ENCODE results near the gene PRTN3.

Gene PRTN3, protein sequence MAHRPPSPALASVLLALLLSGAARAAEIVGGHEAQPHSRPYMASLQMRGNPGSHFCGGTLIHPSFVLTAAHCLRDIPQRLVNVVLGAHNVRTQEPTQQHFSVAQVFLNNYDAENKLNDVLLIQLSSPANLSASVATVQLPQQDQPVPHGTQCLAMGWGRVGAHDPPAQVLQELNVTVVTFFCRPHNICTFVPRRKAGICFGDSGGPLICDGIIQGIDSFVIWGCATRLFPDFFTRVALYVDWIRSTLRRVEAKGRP

DNA sequence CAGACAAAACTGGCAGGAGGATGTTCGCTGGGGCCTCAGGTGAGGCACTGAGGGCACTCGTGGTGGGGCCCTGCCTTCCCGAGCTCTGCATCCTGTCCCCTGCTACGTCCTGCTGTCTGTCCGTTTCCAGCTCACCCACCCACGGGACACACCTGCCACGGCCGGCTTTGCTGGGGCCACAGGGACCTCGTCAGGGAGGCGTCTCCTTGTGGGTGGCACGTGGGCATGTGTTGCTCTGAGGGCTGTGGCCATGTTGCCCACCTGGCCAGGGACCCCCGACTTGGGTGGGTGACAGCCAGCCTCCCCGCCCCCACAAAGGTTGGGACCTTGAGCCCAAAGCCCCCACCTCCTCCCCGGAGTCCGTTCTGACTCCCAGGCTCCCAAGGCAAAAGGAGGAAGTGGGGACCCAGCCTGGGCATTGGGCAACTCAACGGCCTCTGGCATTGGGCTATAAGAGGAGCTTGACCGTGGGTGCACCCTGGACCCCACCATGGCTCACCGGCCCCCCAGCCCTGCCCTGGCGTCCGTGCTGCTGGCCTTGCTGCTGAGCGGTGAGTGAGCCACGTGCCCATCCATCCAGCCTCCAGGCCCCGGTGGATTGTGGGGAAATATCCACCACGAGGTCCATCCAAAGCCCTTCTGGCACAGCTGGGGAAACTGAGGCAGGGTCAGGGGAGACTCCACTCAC, at the start of gene PRTN3:
PRTN3 (plus strand) TSS at position 481 of the 688 bp plus-strand sequence; CDS start at position 491, 10 bp downstream.
- DNase-seq = no peak
- intact Hi-C loops (cut with DNase I) = no loop called here

DNA sequence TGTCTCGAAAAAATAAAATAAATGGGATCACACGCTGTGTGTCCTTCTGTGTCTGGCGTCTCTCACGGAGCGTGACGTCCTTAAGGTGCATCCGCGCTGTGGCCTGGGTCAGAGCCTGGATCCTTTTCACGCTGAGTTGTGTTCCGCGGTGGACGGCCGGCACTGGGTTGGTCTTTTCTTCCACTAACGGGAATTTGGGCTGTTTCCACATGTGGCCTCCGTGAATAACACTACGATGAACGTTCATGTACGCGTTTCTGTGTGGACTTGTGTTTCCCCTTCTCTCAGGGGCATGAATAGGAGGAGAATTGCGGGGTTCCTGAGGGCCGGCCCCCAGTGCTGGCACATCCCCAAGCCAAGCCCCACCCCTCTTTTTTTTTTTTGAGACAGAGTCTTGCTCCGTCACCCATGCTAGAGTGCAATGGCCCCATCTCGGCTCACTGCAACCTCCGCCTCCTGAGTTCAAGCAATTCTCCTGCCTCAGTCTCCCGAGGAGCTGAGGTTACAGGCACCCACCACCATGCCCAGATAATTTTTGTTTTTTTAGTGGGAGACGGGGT, 49.7 kb upstream of the PRTN3 start:
- intact Hi-C loops (cut with DNase I) = loop anchor here (10.0 kb wide), 1 partner anchor 126 kb away; the partner anchor contains the start of gene RNF126
- DNase-seq = no peak

DNA sequence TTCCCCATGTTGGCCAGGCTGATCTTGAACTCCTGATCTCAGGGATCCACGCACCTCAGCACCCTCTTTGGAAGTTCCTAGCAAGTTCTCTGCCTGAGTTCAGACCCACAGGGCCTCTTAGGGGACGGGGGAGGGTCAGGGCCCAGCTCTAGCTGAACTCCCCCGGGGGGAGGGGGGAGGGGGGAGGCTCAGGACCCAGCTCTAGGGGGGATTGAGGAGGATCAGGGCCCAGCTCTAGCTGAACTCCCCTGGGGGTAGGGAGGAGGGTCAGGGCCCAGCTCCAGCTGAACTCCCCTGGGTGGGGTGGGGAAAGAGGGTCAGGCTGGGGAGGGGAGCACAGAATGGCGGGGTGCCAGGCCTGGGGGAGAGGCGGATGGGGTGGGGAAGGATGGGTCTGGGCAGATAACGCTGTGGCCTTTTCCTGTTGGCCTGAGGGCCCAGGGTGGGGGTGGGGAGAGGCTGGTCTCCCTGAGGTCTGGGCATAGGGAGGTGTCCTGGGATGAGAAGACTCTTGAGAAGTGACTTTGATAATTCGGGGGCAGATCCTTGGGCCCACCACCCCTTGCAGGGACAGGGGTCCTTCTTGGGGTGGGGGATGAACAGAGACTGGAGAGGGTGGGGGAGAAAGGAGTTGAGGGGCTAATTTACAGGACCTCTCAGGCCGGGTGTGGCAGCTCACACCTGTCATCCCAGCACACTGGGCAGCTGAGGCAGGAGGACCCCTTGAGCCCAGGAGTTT, 49.1 kb upstream of the PRTN3 start:
- intact Hi-C loops (cut with DNase I) = loop anchor here (10.0 kb wide), 1 partner anchor 127 kb away; the partner anchor contains the start of gene RNF126
- DNase-seq = no peak

DNA sequence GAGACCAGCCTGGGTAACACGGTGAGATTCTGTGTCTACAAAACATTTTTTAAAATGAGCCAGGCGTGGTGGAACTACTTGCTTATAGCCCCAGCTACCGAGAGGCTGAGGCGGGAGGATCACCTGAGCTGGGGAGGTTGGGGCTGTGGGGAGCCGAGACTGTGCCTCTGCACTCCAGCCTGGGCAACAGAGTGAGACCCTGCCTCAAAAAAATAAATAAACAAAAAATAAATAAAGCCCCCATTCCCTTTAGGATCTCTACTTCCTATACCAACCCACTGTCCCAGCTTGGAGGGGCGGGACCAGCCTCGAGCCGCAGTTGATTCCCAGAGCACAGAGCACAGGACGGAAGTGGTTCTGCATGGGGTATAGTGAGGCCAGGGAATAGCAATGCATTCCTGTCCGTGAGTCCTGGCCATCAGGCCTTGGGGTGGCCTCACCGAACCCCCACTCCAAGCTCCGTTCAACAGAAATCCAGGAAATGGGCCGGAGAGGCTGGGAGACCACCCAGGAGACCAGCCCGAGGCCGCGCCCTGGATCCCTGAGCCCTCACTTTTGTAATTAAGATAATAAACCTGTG, 48.4 kb upstream of the PRTN3 start:
- intact Hi-C loops (cut with DNase I) = loop anchor here (10.0 kb wide), 1 partner anchor 128 kb away; the partner anchor contains the start of gene RNF126
- DNase-seq = no peak

DNA sequence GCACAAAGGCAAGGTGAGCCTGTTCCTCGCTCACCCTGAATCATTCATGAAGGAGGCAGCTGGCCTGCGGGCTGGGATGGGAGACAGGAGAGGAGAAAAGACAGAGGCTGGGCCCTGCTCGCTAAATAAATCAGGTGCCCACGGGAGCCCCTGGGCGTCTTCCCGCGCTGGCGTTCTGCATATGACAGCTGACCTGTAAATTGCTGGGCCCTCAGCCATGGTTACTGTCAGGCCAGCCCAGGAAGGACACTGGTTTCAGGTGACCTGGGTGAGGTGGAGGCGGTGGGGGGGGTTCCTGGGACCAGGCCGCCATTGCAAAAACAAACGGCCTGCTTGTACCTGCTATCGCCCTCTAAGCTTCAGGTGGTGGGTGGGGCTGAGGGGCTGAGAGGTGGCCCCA, 47.0 kb upstream of the PRTN3 start:
- intact Hi-C loops (cut with DNase I) = loop anchor here (10.0 kb wide), 1 partner anchor 129 kb away; the partner anchor contains the start of gene RNF126

DNA sequence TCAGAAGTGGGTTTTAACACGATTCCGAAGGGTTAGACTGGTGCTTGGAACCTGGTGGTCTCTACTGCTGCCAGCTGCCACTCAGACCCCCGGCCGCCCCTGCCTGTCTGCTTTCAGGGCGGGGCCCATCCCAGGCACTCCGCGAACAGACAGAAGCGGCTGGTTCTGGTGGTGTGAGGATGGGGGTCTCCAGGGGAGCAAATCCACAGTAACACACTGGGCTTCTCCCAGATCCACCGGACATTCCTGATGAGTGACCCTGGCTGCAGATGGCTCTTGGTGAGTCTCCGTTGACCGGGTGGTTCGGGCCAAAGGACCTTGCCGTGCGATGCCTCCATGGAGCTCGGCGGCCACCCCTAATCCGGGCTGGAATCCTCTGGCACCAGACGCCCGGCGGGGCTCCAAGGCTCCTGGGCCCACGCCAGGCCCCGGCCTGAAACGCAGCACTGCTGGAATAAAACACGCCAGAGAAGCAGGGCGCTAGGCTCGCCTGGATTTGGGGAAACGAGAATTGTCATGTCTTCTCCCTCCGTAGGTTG, 45.7 kb upstream of the PRTN3 start:
- DNase-seq = no peak
- intact Hi-C loops (cut with DNase I) = loop anchor here (10.0 kb wide), 1 partner anchor 130 kb away; the partner anchor contains the start of gene RNF126

More for the DNA sequence above, 47.0 kb upstream of the PRTN3 start:
- no peak for DNase-seq

DNA sequence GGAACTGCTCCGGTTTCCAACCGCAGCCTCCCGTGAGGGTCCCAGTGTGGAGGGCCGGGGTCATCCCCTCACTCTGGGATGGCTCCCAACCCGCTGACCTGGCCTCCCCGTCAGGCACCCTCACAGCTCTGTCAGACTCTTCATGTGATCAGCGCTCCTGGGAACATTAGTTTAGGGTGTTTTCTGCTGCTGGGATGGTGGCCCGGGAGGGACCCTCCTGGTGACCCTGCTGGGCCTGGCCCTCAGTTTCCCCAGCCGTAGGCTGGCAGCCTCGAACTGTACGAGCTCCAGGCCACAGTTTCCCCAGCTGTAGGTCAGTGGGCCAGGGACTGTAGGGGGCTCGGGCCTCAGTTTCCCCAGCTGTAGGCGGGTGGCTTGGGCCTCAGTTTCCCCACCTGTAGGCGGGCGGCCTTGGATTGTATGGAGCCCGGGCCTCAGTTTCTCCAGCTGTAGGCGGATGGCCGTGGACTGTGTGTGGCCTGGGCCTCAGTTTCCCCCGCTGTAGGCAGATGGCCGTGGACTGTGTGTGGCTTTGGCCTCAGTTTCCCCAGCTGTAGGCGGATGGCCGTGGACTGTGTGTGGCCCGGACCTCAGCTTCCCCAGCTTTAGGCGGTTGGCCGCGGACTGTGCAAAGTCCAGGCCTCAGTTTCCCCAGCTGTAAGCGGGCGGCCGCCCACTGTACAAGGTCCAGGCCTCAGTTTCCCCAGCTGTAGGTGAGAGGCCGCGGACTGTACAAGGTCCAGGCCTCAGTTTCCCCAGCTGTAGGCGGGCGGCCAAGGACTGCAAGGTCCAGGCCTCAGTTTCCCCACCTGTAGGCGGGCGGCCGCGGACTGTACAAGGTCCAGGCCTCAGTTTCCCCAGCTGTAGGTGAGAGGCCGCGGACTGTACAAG, 44.9 kb upstream of the PRTN3 start:
- intact Hi-C loops (cut with DNase I) = loop anchor here (10.0 kb wide), 1 partner anchor 131 kb away; the partner anchor contains the start of gene RNF126
- no peak for DNase-seq

DNA sequence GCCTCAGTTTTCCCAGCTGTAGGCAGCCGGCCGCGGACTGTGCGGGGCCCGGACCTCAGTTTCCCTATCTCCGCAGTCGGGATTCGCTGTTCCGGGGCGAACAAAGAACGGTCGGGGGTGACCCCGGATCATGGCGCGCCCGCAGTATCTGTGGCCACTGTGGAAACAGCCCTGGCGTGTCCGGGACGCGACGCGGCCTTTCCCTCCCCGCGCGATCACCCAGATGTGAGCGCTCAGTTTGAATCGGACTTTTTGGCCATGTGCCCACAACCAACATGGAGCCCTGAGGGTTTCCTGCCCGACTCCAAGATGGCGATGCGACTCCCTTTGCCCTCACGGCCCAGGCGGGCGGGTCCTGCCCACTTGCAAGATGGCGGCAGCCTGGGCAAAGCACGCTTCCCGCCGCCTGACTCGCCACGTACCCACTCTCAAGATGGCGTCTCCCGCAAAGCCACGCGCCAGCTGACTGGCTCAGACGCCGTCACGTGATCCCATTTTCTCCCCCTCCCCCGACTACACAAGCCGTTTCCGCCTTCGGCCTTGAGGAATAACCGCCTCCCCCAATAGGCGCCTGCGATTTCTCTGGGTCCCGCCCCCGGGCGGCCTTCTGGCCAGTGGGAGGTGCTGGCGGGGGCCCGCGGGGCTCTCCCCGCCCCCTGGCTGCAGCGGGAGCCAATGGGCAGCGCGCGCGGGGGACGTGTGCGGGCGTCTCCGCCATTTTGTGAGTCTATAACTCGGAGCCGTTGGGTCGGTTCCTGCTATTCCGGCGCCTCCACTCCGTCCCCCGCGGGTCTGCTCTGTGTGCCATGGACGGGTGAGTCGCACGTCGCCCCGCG, 43.9 kb upstream of the PRTN3 start, which contains the start of gene PTBP1:
PTBP1 (plus strand) TSS at position 761 of the 836 bp plus-strand sequence; CDS start at position 807, 46 bp downstream.
- intact Hi-C loops (cut with DNase I) = loop anchor here (10.0 kb wide), 1 partner anchor 132 kb away; the partner anchor contains the start of gene RNF126
- DNase-seq = peak; percentile 99 to 100 (median 100)

DNA sequence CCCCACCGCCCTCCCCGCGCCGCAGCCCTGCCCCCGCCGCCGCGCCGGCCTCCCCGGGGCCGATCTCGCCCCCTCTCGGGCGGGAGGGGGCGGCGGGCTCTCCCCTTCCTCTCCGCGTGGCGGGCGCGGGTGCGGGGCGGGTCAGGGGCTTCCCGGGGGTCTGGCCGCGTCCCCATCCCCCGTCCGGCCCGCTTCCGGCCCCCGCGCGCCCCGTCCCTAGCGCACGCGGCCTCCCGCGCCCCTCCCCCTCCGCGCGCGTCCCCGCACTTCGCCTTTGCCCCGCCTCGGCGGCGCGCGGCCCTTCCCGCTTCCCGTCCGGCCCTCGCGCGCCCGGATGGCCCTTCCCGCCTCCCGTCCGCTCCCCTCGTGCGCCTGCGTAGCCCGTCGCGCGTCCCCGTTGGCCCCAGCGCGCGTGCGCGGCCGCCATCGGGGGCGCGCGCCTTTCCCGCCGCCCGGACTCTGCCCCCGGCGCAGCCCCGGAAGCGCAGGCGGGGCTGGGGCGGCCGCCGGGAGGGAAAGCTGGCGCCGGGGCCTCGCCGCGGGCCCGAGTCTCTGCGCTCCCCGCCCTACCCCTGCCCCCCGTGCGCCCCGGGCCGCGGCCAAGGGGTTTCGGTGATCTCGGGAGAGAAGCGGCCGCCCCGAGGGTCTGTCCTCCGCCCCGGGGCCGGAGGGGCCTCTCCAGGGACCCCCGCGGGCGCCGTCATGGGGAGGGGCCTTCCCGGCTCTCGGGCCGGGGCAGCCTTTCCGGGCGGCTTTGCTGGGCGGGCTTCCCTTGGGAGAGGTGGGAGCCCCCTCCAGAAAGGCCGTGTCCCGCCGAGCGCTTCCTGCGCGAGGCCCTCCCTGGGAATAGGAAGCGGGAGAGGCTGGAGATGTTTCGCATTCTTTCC, 43.0 kb upstream of the PRTN3 start:
- intact Hi-C loops (cut with DNase I) = loop anchor here (10.0 kb wide), 1 partner anchor 133 kb away; the partner anchor contains the start of gene RNF126

DNA sequence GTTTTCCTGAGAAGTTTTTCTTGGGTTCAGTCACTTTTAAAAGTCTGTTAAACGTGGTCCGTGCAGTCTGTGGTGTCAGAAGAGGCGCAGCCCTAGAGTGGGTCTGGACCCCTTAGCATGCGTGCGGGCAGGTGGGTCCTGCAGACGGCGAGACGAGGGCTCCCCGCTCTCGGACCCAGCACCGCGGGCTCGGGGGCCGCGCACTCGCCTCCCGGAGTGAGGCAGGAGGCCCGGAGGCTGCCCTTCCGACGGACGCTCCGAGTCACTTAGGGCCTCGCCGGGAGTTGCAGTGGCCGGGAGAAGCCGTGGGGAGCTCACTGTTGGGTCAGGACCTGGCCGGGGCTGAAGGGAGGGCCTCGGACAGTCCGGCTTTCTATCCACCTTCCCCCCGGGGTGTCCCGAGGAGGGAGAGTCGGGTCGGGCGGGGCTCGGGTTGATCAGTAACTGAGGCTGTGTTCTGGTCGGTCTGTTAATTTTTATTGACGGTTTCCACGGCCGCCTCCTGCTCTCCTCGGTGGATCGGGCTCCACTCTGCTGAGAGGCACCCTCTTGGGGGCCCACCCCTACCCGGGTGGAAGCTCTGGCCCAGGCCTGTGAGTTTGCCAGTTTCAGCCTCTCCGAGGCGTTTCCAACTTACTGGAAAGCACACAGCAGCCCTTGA, 42.3 kb upstream of the PRTN3 start:
- intact Hi-C loops (cut with DNase I) = loop anchor here (10.0 kb wide), 1 partner anchor 134 kb away; the partner anchor contains the start of gene RNF126
- no peak for DNase-seq

More for the DNA sequence above, 43.0 kb upstream of the PRTN3 start:
- peak in 9 of 10 donors; percentile 59 to 95 (median 66) for DNase-seq

DNA sequence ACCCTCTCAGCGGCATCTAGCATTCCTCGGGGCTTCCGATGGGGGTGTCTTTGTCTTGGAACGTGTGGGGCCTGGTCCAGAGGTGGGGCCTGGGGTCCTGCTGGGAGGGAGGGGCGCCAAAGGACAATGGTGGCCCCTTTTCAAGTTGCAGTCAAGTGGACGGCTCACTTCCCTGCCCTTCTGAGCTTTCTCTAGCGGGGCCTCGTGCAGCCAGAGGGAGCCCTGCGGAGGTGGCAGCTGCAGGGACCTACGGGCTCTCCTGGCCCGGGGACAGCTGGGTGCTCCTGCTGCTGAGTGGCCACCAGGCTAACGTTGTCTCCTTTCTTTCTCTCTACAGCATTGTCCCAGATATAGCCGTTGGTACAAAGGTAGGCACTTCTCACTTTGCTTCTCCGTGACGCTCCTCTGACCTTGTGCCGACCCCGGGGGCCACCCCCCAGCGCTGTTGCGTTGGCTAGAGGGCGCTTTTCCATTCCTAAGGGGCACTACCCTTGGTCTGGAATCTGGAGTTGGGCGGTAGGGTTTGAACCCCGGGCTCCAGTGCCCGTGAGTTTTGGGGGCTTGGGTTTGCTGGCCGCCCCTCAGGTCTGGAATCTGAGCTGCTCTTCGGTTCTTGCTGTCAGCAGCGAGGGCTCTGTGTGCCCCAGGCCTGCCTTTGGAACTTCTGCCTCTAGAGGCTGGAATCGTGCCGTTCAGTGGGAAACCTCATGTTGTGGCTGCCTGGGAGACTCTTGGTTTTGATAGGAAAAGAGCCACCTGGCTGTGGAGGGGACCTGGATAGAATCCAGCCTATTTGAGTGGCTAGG, 41.5 kb upstream of the PRTN3 start:
- intact Hi-C loops (cut with DNase I) = loop anchor here (10.0 kb wide), 1 partner anchor 134 kb away; the partner anchor contains the start of gene RNF126
- no peak for DNase-seq

DNA sequence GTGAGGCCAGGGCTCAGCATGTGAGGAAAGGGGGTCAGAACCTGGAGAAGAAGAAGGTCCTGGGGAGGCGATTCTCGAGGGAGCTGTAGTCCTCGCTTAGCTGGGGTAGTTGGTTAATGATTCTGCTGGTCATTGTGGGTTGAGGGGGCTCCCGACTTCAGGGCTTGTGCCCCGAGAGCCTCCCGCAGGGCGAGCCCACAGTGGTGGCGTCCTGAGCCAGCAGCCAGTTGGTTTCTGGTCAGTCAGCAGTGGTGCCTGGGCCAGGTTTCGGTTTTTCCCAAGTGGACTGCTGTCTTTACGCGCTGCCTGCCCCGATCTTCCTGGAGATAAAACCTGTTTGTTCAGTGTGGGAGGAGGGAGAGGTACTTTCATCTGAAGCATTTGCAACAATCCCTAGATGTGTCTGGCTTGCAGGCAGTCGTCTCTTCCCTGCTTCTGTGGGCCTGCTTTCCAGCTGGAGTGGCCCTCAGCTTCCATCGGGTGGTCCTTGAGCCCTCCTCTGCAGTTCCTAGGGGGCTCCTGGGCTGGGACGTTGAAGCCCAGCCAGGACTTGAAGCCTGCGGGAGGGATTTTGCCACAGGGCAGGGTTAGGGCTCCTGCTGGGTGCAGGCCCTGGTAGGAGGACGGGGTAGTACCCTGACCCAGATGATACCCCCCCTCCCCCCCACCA, 40.3 kb upstream of the PRTN3 start:
- intact Hi-C loops (cut with DNase I) = no loop called here
- DNase-seq = peak in 1 of 10 donors; percentile 79

DNA sequence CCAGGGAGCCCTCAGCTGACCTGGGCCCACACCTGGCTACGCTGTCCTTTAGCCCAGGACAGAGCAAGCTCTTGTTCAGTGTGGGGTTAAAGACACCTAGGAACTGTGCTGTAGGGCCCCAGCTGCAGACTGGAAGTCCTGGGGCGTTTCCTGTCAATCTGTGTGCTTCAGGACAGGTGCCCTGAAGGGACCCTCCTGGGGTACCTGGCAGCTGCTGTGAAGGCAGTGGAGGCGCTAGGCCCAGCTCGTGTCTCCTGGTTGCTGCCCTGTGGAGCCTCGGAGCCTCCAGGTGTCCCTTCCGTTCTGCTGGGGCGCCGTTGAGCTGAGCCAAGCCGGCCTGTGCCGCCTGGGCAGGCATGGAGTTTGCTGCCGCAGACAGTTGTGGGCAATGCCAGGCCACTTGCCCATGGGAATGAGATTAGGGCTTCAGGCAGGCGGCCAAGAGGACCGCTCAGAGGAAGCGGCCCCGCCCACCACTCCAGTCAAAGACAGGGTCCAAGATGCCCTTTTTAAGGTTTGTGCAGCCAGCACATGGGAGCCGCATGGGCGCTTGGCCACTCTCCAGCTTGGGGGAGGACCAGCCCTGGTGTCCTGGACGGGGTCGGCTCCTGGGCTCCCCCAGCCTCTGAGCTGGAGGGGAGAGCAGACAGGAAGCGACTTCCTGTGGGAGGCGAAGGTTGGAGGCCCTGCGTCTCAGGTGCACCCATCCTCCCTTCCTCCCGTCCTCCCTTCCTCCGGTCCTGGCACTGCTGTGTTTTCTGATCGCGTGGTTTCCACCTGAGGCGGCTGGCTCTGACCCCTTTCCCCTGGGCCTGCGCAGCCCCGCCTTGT, 39.6 kb upstream of the PRTN3 start:
- intact Hi-C loops (cut with DNase I) = no loop called here
- no peak for DNase-seq

Measured in posterior cingulate gyrus (tissue), 11 donors.